SH-SY5Y (cell line): ENCODE results near the gene PLEKHG5.

Experiments used
- GATA2 ChIP-seq: IDR thresholded peaks from 2 replicates; pipeline ENCODE4 v1.6.1; 2011; ENCODE audit warnings: mild to moderate bottlenecking, low read depth, low read length
- GATA3 ChIP-seq: IDR thresholded peaks from 2 replicates; pipeline ENCODE4 v1.6.1; 2011; ENCODE audit warnings: low read depth, mild to moderate bottlenecking, low read length, moderate library complexity

Gene PLEKHG5

DNA sequence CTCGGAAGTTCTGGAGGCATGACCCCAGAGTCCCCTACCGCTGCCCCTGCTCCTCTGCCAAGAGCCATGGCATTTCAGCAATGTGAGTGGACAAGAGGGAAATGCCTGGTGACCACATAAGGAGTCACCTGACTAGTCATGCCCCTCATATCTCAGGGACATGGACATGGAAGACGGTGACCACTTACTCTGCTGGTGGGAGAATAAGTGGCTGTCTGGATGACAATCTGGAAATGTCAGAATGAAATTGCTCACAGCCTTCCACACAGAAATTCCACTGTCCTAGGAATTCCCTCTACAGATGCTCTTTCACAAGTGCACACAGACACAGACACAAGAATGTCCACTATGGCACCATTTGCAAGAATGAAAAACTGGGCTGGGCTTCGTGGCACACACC lies 24.3 kb upstream of the PLEKHG5 start:
- no peak for TF ChIP-seq GATA2
- no peak for TF ChIP-seq GATA3

DNA sequence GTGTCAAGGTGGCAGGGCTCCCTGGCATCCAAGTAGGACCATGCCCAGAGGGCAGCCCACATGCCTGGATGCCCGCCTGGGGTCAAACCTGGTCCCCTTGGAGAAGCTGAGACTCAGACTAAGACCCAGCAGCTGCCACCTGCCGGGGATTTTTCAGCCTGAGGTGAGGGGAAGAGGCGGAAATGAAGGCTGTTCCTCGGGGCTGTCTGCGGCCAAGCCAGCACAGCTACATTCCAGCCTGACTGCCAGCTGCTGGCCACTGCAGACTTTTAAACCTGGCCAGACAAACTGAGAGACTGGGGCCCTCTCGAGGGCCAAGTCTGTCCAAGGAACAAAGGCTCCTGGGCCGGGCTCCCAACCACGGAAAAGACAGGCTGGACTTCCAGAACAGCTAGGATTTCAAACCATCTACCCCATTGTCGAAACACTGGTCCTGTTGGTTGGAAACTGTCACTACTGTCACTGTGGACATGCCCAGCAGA lies 21.9 kb upstream of the PLEKHG5 start:
- TF ChIP-seq GATA3 (no peak), GATA2 (no peak)

GRCh38 chr1:6512908-6513280 lies 21.4 kb upstream of the PLEKHG5 start:
- TF ChIP-seq GATA3 (no peak), GATA2 (no peak)

DNA sequence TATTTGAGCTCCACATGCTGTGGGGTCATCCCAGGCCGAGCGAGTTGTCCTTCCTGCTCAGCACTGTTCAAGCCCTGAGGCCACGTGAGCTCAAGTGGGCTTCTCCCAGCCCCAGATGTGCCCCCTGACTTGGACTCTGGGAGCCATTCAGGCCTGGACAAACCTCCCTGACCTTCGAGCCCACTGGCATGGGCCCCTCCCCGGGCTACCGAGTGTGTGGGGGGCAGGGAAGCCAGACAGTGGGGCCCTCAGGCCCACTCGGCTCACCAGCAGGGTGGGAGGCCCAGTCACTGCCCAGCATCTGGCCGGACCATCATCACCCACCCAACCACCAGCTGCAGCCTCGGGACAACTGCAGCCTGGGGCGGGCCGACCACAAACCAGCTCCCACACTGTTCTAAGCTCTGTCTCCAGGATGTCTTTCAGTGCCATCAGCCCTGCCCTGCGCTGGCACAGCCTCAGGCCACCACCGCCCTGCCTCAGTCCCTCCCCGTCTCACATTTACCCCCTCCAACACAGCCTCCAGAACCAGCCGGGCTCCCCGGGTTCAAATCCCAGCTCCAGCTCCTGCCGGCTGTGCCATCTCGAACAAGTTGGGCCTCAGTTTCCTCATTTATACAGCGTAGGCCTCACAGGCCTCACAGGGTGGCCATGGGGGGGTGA lies 20.9 kb upstream of the PLEKHG5 start:
- TF ChIP-seq GATA2 (no peak), GATA3 (no peak)

- TF ChIP-seq GATA3 (no peak), GATA2 (no peak)
Observed at GRCh38 chr1:6511561-6512244, 20.2 kb upstream of the PLEKHG5 start.

DNA sequence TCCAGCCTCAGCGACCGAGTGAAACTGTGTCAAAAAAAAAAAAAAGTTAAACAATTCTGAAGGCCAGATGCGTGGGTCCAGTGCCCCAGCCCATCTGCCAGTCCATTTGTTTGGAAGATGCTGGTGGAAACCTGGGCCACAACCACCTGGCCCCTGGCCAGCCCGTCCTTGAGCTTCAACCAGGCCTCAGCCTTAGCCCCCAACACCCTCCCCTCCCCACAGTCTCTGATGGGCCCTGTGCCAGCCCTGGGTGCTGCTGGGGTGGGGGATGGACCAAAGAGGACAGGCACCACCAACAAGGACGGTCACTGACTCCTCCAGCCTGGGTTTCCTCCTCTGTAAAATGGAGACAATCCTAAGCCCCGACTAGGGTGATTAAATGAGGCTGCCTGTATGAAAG lies 19.6 kb upstream of the PLEKHG5 start:
- TF ChIP-seq GATA3 (no peak), GATA2 (peak; percentile 64; the same call in 1 of the 2 replicates)

- TF ChIP-seq GATA3: no peak
- TF ChIP-seq GATA2: no peak
Observed at GRCh38 chr1:6510493-6510892, 19.0 kb upstream of the PLEKHG5 start.

GRCh38 chr1:6509919-6510291 lies 18.4 kb upstream of the PLEKHG5 start:
- TF ChIP-seq GATA3: no peak
- no peak for TF ChIP-seq GATA2

GRCh38 chr1:6509220-6509918 lies 17.9 kb upstream of the PLEKHG5 start:
- no peak for TF ChIP-seq GATA3

- TF ChIP-seq GATA2: no peak
- TF ChIP-seq GATA3: no peak
Observed at GRCh38 chr1:6508816-6509189, 17.3 kb upstream of the PLEKHG5 start.

DNA sequence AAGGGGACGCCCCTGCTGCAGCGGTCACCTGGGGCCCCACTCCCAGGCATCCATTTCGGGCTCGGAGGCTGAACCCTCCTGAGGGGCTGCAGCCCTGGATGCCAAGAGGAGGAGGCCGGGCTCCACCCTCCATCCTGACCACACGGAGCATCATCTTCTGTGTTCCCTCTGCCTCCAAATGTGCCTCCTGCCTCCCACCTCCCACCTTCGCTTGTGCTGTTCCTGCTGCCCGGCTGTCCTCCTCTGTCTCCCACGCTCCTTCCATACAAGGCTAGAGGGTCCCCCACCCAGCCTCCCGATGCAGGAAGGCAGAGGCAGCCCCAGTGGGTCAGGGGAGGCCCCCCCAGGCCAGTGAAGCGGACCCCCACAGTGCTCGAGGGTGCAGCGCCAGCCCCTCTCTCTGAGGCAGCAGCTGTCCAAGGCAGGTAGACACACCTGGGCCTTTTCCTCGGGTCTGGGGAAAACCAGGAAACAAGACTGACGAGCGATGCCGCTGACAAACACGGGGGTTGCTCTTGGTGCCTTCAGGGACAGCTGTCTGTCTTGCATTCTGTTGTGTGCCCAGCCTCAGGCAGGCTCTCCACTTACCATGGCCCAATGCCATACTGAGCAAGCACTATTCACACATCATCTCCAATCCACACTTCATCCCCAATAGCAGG lies 16.8 kb upstream of the PLEKHG5 start:
- TF ChIP-seq GATA2: no peak

DNA sequence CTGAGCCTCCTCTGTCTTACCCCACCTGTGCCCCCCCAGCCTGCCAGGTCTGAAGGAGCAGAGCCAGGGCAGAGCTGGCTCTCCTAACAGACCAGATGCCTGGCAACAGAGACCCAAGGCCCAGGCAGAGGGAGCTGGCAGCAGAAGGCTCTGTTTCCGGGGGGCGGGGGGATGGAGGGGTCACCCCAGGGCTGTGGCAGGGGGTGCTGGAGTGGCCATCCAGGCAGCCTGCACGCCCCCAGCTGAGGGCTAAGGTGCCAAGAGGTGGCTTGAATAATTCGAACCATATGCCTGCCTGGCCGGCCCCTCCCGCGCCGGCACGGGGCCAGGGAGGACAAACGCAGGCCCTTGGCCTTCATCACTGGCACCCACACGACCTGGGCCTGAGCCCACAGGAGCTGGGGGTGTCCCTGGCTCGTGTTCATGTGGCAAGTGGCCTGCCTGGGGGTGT lies 16.0 kb upstream of the PLEKHG5 start:
- TF ChIP-seq GATA2 (no peak), GATA3 (no peak)

- TF ChIP-seq GATA3: no peak
Observed at GRCh38 chr1:6507037-6507428, 15.6 kb upstream of the PLEKHG5 start.

GRCh38 chr1:6506210-6507036 lies 15.0 kb upstream of the PLEKHG5 start:
- TF ChIP-seq GATA3: no peak
- no peak for TF ChIP-seq GATA2
